GM12878 (cell line): ENCODE measurements around the gene A1BG. TPM values are rescaled to one million over a fixed set of nuclear protein-coding genes. Genes with fewer than 3 reads are reported as not detected.
A peak's percentile ranks its signal among the peaks of the same experiment; 100 is the strongest.

Experiments
- ASH2L ChIP-seq: fragments of 300-600, 200-600 bp; sonication (generic); IDR thresholded peaks from 2 replicates; pipeline ENCODE4 v1.6.1; 2017; ENCODE audit warnings: low read depth, mild to moderate bottlenecking, borderline replicate concordance
- ATF7 ChIP-seq: fragments of 450-650 bp; IDR thresholded peaks from 2 replicates; pipeline ENCODE4 v1.6.1; 2016; ENCODE audit warnings: low read depth, mild to moderate bottlenecking
- BCL11A ChIP-seq: IDR thresholded peaks from 2 replicates; pipeline ENCODE4 v1.6.1; 2011; ENCODE audit warnings: low read depth, low read length
- BCL3 ChIP-seq: IDR thresholded peaks from 2 replicates; pipeline ENCODE4 v1.6.1; 2011; ENCODE audit warnings: borderline replicate concordance, low read depth, mild to moderate bottlenecking, moderate library complexity, low read length; ENCODE audit not compliant: insufficient read depth, poor library complexity, severe bottlenecking
- CHD1 ChIP-seq: IDR thresholded peaks from 2 replicates; pipeline ENCODE4 v1.6.1; 2012; ENCODE audit warnings: low read depth, low read length, improper control_type of control experiment
- E2F4 ChIP-seq: IDR thresholded peaks from 2 replicates; pipeline ENCODE4 v1.6.1; 2012; ENCODE audit warnings: low read depth, low read length, improper control_type of control experiment
- EP300 ChIP-seq, 2 experiments: fragments of 150-350 bp in 1 of 2; IDR thresholded peaks; 2 replicates each; pipeline ENCODE4 v1.6.1; 2011 to 2012; ENCODE audit warnings: low read depth in 2 of 2, low read length in 2 of 2, borderline replicate concordance in 1 of 2, improper control_type of control experiment in 1 of 2, inconsistent platforms in 1 of 2; ENCODE audit not compliant: control insufficient read depth in 1 of 2
- ESRRA ChIP-seq: IDR thresholded peaks from 2 replicates; pipeline ENCODE4 v1.6.1; 2012; ENCODE audit warnings: mild to moderate bottlenecking, low read length, improper control_type of control experiment
- HDAC2 ChIP-seq: fragments of 200-600 bp; sonication (generic); IDR thresholded peaks from 2 replicates; pipeline ENCODE4 v1.6.1; 2017
- IKZF2 ChIP-seq, 2 experiments: fragments of 450-650 bp; IDR thresholded peaks; 2 replicates each; pipeline ENCODE4 v1.6.1; 2017; ENCODE audit warnings: mild to moderate bottlenecking in 2 of 2, moderate library complexity in 2 of 2
- IRF3 ChIP-seq: fragments of 450-650 bp; IDR thresholded peaks from 2 replicates; pipeline ENCODE4 v1.6.1; 2014; ENCODE audit warnings: mild to moderate bottlenecking
- LARP7 ChIP-seq: fragments of 450-650 bp; IDR thresholded peaks from 2 replicates; pipeline ENCODE4 v1.6.1; 2017; ENCODE audit warnings: mild to moderate bottlenecking
- MEF2B ChIP-seq: fragments of 450-650 bp; IDR thresholded peaks from 2 replicates; pipeline ENCODE4 v1.6.1; 2018; ENCODE audit warnings: mild to moderate bottlenecking, moderate library complexity; ENCODE audit not compliant: partially characterized antibody, poor library complexity, severe bottlenecking
- MYB ChIP-seq: fragments of 150-350 bp; IDR thresholded peaks from 2 replicates; pipeline ENCODE4 v1.6.1; 2014; ENCODE audit warnings: mild to moderate bottlenecking, low read depth, low read length, borderline replicate concordance
- POU2F2 ChIP-seq: IDR thresholded peaks from 3 replicates; pipeline ENCODE4 v1.6.1; 2011; ENCODE audit warnings: low read depth, mild to moderate bottlenecking, low read length, borderline replicate concordance
- SMARCA5 ChIP-seq: fragments of 450-650 bp; IDR thresholded peaks from 2 replicates; pipeline ENCODE4 v1.6.1; 2017; ENCODE audit warnings: mild to moderate bottlenecking
- ZBTB40 ChIP-seq: fragments of 450-650 bp; IDR thresholded peaks from 2 replicates; pipeline ENCODE4 v1.6.1; 2016; ENCODE audit warnings: mild to moderate bottlenecking, moderate library complexity, borderline replicate concordance
- polyA plus RNA-seq, 11 experiments: library from polyadenylated mRNA; depleted of rRNA in 4 of 11; unstranded in 6 of 11; stranded (reverse) in 5 of 11; fragments of >200 nt; fragmentation: Nextera tagmentation in 4 of 11; fragmentation: Illumina TruSeq in 1 of 11; extraction: Ambion mirVana in 4 of 11; extraction: Trizol in 1 of 11; gene quantifications; 1 replicate in 1 of 11; 2 replicates in 10 of 11; pipeline versions ENCODE4 v1.2.1 to v1.2.3, GENCODE V29; 2011 to 2016; ENCODE audit warnings: inconsistent platforms in 2 of 11, missing spikeins in 2 of 11, low read depth in 1 of 11
- total RNA-seq, 4 experiments: library from RNA; depleted of rRNA in 3 of 4; stranded (reverse); fragments of >200 nt in 3 of 4; fragmentation: Illumina TruSeq in 1 of 4; extraction: Trizol in 1 of 4; gene quantifications; 2 replicates each; pipeline versions ENCODE4 v1.2.1 to v1.2.3, GENCODE V29; 2013 to 2021
- TF ChIP-seq, protein P1 (sequence below): IDR thresholded peaks from 2 replicates; pipeline ENCODE4 v1.6.1; 2011; ENCODE audit warnings: low read depth, low read length, improper control_type of control experiment, borderline replicate concordance
- TF ChIP-seq, protein P2 (sequence below): IDR thresholded peaks from 2 replicates; pipeline ENCODE4 v1.6.1; 2012; ENCODE audit warnings: low read depth, low read length, improper control_type of control experiment

The A1BG gene
- total and polyA plus RNA-seq, 10 of the 15 experiments (the other 5 are each of a cell fraction or from before 2014, with no cell fraction given) = 0.34 to 29.6 (median 11.8) TPM

GRCh38 chr19:58386576-58387337, 33.5 kb upstream of the A1BG start, which contains the start of gene RPS5 (continued):
- peak; percentile 89 for TF ChIP-seq LARP7
- 0 out of 2 replicates have a peak, but pooled peaks have one; percentile 48 for TF ChIP-seq E2F4
- TF ChIP-seq SMARCA5 = peak; percentile 93
- peak; percentile 46 for TF ChIP-seq BCL3
- TF ChIP-seq MYB = no peak
- no peak for TF ChIP-seq EP300 (IDR thresholded peaks at IDR 0.05; ENCODE audit: borderline replicate concordance in 1 of 2, control insufficient read depth in 1 of 2, low read depth in 2 of 2, low read length in 2 of 2)
- peak; percentile 69; the same call in 1 of the 2 replicates for TF ChIP-seq IRF3
- no peak for TF ChIP-seq IKZF2 (IDR thresholded peaks at IDR 0.05)
- TF ChIP-seq ASH2L = no peak
- TF ChIP-seq HDAC2 = no peak
- TF ChIP-seq CHD1 = peak; percentile 41; the same call in 1 of the 2 replicates
- peak; percentile 96 for TF ChIP-seq ZBTB40
- TF ChIP-seq, protein P1, sequence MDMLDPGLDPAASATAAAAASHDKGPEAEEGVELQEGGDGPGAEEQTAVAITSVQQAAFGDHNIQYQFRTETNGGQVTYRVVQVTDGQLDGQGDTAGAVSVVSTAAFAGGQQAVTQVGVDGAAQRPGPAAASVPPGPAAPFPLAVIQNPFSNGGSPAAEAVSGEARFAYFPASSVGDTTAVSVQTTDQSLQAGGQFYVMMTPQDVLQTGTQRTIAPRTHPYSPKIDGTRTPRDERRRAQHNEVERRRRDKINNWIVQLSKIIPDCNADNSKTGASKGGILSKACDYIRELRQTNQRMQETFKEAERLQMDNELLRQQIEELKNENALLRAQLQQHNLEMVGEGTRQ = no peak; the same call in 1 of the 2 replicates
- no peak for TF ChIP-seq ATF7
- TF ChIP-seq, protein P2, sequence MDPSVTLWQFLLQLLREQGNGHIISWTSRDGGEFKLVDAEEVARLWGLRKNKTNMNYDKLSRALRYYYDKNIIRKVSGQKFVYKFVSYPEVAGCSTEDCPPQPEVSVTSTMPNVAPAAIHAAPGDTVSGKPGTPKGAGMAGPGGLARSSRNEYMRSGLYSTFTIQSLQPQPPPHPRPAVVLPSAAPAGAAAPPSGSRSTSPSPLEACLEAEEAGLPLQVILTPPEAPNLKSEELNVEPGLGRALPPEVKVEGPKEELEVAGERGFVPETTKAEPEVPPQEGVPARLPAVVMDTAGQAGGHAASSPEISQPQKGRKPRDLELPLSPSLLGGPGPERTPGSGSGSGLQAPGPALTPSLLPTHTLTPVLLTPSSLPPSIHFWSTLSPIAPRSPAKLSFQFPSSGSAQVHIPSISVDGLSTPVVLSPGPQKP = 0 out of 2 replicates have a peak, but pooled peaks have one; percentile 46
- TF ChIP-seq POU2F2 = peak; percentile 93; the same call in 2 of the 3 replicates
- TF ChIP-seq MEF2B = no peak
- TF ChIP-seq BCL11A = no peak
- TF ChIP-seq ESRRA = no peak
